ENCODE results near the gene DMRTA1. TPM values are rescaled to one million over a fixed set of nuclear protein-coding genes. Genes with fewer than 3 reads are reported as not detected.

Gene DMRTA1
- total RNA-seq, 5 donors from 2014 or later (not counting 1 experiment from before 2014, with no cell fraction given) = 0.03 to 0.06 TPM; not detected in 3

DNA sequence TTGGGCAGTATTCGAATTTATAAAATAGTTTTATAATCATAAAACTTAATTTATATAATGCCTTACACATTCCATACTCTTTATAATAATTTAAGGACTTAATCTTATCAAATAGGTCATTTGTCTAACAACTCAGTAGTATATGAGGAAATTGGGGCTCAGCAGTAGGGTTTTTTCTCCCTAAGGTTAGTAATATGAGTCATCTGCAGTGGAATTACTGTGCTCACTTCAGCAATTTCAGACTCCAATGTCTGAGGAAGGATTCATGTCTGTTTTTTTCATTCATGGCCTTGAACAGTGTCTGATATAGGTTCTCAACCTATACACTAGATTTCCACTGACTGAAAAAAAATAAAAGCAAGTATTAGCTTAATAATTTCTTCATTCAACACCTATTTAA is 7.4 kb downstream of the DMRTA1 start:
- H3K4me1 ChIP-seq (ENCODE audit: control insufficient read depth in 1 of 2, extremely low read depth in 1 of 2, insufficient read depth in 2 of 2, low read length in 2 of 2) = no peaks in the 10 kb centered on the region
- Mint-ChIP-seq H3K4me1 (no peaks in the 10 kb centered on the region), H3K4me3 (no peak overlapping the region), H3K27me3 (peaks cover 19 to 32% of the 10 kb centered on the region in 2 donors), H3K9me3 (no peaks in the 10 kb centered on the region), H3K27ac (no peak overlapping the region), H3K36me3 (no peaks in the 10 kb centered on the region)
- DNase-seq (no peak), ATAC-seq (replicated peaks in 1 of 4) (no peak)
- POLR2A ChIA-PET = no interaction called here
- WGBS (ENCODE audit: insufficient coverage) = no CpG with 5 or more reads among the region's 1 CpG
- H3K9me3 ChIP-seq = no peaks in the 10 kb centered on the region
- H3K4me3 ChIP-seq (ENCODE audit: control insufficient read depth in 1 of 2, extremely low read depth in 1 of 2, low read length in 1 of 2) = no peak overlapping the region
- no peak overlapping the region for H3K27ac ChIP-seq (ENCODE audit: low read length)
- CTCF ChIA-PET = no interaction called here
- H3K36me3 ChIP-seq (ENCODE audit: control insufficient read depth in 2 of 2, extremely low read depth in 1 of 2, insufficient read depth in 1 of 2, low read length in 1 of 2) = no peaks in the 10 kb centered on the region
- H3K27me3 ChIP-seq (replicated peaks in 1 of 2; ENCODE audit: control insufficient read depth in 2 of 2, extremely low read depth in 1 of 2, insufficient read depth in 2 of 2, low read length in 1 of 2) = peaks cover 0 to 3% of the 10 kb centered on the region in 2 experiments

DNA sequence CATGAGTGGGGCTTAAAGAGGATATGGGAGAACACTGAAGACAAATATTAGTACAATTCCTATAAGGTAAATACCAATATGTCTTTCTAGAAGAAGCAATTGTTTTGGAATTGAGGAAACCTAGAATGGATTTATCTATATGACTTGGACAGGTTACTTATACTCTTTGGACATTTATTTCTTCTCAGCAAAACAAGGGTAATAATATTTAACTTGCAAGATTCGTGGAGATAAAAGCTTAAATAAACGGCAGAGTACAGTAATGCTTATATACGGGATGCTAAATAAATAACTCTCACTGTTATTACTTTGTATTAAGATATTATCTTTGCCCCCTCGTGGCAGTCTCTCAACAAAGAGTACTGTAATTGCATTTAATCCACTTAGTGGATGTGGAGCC is 8.6 kb downstream of the DMRTA1 start:
- ATAC-seq (replicated peaks in 1 of 4) = no peak
- Histone ChIP-seq H3K9me3 (no peaks in the 10 kb centered on the region), H3K27ac (ENCODE audit: low read length) (no peak overlapping the region), H3K4me1 (ENCODE audit: control insufficient read depth in 1 of 2, extremely low read depth in 1 of 2, insufficient read depth in 2 of 2, low read length in 2 of 2) (no peaks in the 10 kb centered on the region), H3K4me3 (ENCODE audit: control insufficient read depth in 1 of 2, extremely low read depth in 1 of 2, low read length in 1 of 2) (no peak overlapping the region), H3K36me3 (ENCODE audit: control insufficient read depth in 2 of 2, extremely low read depth in 1 of 2, insufficient read depth in 1 of 2, low read length in 1 of 2) (no peaks in the 10 kb centered on the region), H3K27me3 (replicated peaks in 1 of 2; ENCODE audit: control insufficient read depth in 2 of 2, extremely low read depth in 1 of 2, insufficient read depth in 2 of 2, low read length in 1 of 2) (peaks cover 0 to 3% of the 10 kb centered on the region in 2 experiments)
- ChIA-PET CTCF (no interaction called here), POLR2A (no interaction called here)
- Mint-ChIP-seq H3K27ac (no peak overlapping the region), H3K4me1 (no peaks in the 10 kb centered on the region), H3K36me3 (no peaks in the 10 kb centered on the region), H3K9me3 (no peaks in the 10 kb centered on the region), H3K4me3 (no peak overlapping the region), H3K27me3 (peaks cover 17 to 31% of the 10 kb centered on the region in 2 donors)
- no CpG with 5 or more reads among the region's 4 CpGs for WGBS (ENCODE audit: insufficient coverage)
- no peak for DNase-seq

DNA sequence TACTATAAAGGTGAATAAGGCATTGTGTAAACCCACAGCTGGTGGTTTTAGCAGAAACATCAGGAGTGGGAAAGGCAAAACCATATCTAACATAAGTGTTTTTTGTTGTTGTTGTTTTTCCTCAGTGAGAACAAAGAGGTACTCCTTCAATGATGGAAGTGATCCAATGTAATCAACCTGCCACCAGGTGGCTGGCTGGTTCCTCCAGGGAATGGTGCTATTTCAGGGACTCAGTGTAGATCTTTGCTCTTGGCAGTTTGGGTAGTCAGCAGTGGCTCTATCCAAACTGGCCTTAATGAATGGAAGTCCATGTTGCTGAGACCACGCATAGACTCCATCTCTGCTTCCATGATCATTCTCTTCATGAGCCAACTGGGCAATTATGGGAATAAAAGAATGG is 10.8 kb downstream of the DMRTA1 start:
- Mint-ChIP-seq H3K27me3 (peaks cover 14 to 27% of the 10 kb centered on the region in 2 donors), H3K9me3 (no peaks in the 10 kb centered on the region), H3K27ac (no peak overlapping the region), H3K4me1 (no peaks in the 10 kb centered on the region), H3K36me3 (no peaks in the 10 kb centered on the region), H3K4me3 (no peak overlapping the region)
- Histone ChIP-seq H3K9me3 (no peaks in the 10 kb centered on the region), H3K4me3 (ENCODE audit: control insufficient read depth in 1 of 2, extremely low read depth in 1 of 2, low read length in 1 of 2) (no peak overlapping the region), H3K27ac (ENCODE audit: low read length) (no peak overlapping the region), H3K4me1 (ENCODE audit: control insufficient read depth in 1 of 2, extremely low read depth in 1 of 2, insufficient read depth in 2 of 2, low read length in 2 of 2) (no peaks in the 10 kb centered on the region), H3K36me3 (ENCODE audit: control insufficient read depth in 2 of 2, extremely low read depth in 1 of 2, insufficient read depth in 1 of 2, low read length in 1 of 2) (no peaks in the 10 kb centered on the region), H3K27me3 (replicated peaks in 1 of 2; ENCODE audit: control insufficient read depth in 2 of 2, extremely low read depth in 1 of 2, insufficient read depth in 2 of 2, low read length in 1 of 2) (no peaks in the 10 kb centered on the region)
- ATAC-seq (replicated peaks in 1 of 4) (no peak), DNase-seq (no peak)
- ChIA-PET CTCF (interaction anchor here in 1 of 2 donors (1.2 kb wide), 1 partner anchor 11 kb away, joined by 6 read pairs; no protein-coding TSS in a partner anchor), POLR2A (no interaction called here)
- 80% methylated on average over 1 of the region's 1 CpG for WGBS (ENCODE audit: insufficient coverage)

DNA sequence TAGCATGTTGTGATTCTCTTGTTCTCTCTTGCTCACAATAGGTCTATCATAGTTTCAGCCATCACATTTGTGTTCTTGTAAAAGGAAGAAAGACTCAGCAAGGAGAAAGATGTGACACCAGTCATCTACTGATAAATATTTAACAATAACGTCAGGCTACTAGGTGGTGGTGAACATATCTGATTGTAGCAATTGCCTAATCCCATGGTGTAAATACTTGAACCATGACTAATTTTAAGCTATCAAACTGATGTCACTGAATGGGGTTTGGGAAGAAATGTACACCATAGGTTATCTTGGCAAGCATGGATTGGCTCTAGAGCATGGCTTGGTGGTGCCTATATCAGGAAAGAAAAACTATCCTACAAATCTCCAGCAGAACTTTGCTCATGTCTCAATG is 16.6 kb downstream of the DMRTA1 start:
- no peak overlapping the region for H3K27ac Mint-ChIP-seq
- no peak overlapping the region for H3K27ac ChIP-seq (ENCODE audit: low read length)
- WGBS (ENCODE audit: insufficient coverage) = no CpG with 5 or more reads among the region's 1 CpG
- no peaks in the 10 kb centered on the region for H3K9me3 ChIP-seq
- ChIA-PET POLR2A (no interaction called here), CTCF (no interaction called here)
- no peaks in the 10 kb centered on the region for H3K4me1 ChIP-seq (ENCODE audit: control insufficient read depth in 1 of 2, extremely low read depth in 1 of 2, insufficient read depth in 2 of 2, low read length in 2 of 2)
- no peak overlapping the region for H3K4me3 Mint-ChIP-seq
- H3K4me3 ChIP-seq (ENCODE audit: control insufficient read depth in 1 of 2, extremely low read depth in 1 of 2, low read length in 1 of 2) = no peak overlapping the region
- no peak for ATAC-seq (replicated peaks in 1 of 4)
- no peak for DNase-seq
- no peaks in the 10 kb centered on the region for H3K4me1 Mint-ChIP-seq
- no peaks in the 10 kb centered on the region for H3K27me3 ChIP-seq (replicated peaks in 1 of 2; ENCODE audit: control insufficient read depth in 2 of 2, extremely low read depth in 1 of 2, insufficient read depth in 2 of 2, low read length in 1 of 2)
- no peaks in the 10 kb centered on the region for H3K36me3 Mint-ChIP-seq
- no peaks in the 10 kb centered on the region for H3K36me3 ChIP-seq (ENCODE audit: control insufficient read depth in 2 of 2, extremely low read depth in 1 of 2, insufficient read depth in 1 of 2, low read length in 1 of 2)
- H3K9me3 Mint-ChIP-seq = no peaks in the 10 kb centered on the region
- H3K27me3 Mint-ChIP-seq = peaks cover 4 to 7% of the 10 kb centered on the region in 2 donors

DNA sequence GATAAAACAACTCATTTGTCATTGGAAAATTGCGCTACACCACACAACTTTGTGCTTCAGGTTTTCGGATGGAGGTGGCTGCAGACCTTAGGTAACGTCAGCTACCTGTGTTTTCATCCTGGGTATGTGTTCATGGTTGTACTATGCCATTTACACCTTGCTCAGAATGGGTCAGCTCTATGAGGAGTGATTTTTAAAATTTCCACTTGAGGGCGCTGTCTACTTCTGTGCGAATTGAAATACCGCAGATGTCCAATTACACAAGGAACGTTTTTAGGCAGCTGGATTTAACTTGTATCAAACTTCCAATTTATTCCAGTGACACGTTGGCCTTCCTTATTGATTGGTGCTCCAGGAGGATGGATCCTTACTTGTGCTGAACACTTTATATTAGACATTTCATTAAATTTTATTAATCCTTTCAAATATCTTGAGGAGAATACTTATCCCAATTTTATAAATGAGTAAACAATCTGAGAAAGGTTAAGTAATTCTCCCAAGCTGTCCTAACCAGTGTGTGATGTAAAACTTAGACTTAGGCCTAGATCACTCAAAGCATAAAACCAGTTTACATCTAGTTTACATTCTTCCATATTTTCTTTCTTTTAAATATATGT is 23.4 kb downstream of the DMRTA1 start:
- Mint-ChIP-seq H3K4me3 (no peak overlapping the region), H3K4me1 (no peaks in the 10 kb centered on the region), H3K27me3 (no peaks in the 10 kb centered on the region), H3K27ac (no peak overlapping the region), H3K36me3 (no peaks in the 10 kb centered on the region), H3K9me3 (no peaks in the 10 kb centered on the region)
- DNase-seq (peak in 1 of 35 experiments; percentile 4), ATAC-seq (replicated peaks in 1 of 4) (no peak)
- no peaks in the 10 kb centered on the region for H3K4me1 ChIP-seq (ENCODE audit: control insufficient read depth in 1 of 2, extremely low read depth in 1 of 2, insufficient read depth in 2 of 2, low read length in 2 of 2)
- H3K27ac ChIP-seq (ENCODE audit: low read length) = no peak overlapping the region
- H3K27me3 ChIP-seq (replicated peaks in 1 of 2; ENCODE audit: control insufficient read depth in 2 of 2, extremely low read depth in 1 of 2, insufficient read depth in 2 of 2, low read length in 1 of 2) = no peaks in the 10 kb centered on the region
- H3K36me3 ChIP-seq (ENCODE audit: control insufficient read depth in 2 of 2, extremely low read depth in 1 of 2, insufficient read depth in 1 of 2, low read length in 1 of 2) = no peaks in the 10 kb centered on the region
- ChIA-PET POLR2A (no interaction called here), CTCF (interaction anchor here in 1 of 2 donors (0.6 kb wide), 1 partner anchor 18 kb away, joined by 3 read pairs; no protein-coding TSS in a partner anchor)
- no peaks in the 10 kb centered on the region for H3K9me3 ChIP-seq
- no peak overlapping the region for H3K4me3 ChIP-seq (ENCODE audit: control insufficient read depth in 1 of 2, extremely low read depth in 1 of 2, low read length in 1 of 2)
- WGBS (ENCODE audit: insufficient coverage) = 4% methylated on average over 5 of the region's 8 CpGs

DNA sequence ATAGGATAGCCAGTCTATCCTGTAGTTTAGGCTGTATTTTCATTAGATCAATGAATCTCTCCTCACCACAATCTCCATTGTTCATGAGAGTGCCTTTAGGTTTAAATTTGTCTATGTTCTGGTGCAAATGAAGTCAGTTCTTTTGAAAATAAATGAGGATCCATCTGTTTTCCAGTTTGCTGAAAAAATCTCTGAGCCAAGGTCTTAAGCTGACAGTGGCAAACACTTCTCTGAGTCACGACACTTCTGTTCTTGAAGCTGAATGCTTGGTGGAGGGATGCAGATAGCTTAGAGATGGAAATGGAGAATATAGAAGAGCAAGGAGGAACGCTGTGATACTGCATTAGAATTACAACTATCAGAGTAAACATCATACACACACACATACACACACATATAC is 34.9 kb downstream of the DMRTA1 start:
- ChIA-PET POLR2A (no interaction called here), CTCF (no interaction called here)
- H3K36me3 ChIP-seq (ENCODE audit: control insufficient read depth in 2 of 2, extremely low read depth in 1 of 2, insufficient read depth in 1 of 2, low read length in 1 of 2) = no peaks in the 10 kb centered on the region
- H3K27me3 ChIP-seq (replicated peaks in 1 of 2; ENCODE audit: control insufficient read depth in 2 of 2, extremely low read depth in 1 of 2, insufficient read depth in 2 of 2, low read length in 1 of 2) = no peaks in the 10 kb centered on the region
- no peak overlapping the region for H3K4me3 ChIP-seq (ENCODE audit: control insufficient read depth in 1 of 2, extremely low read depth in 1 of 2, low read length in 1 of 2)
- ATAC-seq (replicated peaks in 1 of 4) = no peak
- H3K4me1 ChIP-seq (ENCODE audit: control insufficient read depth in 1 of 2, extremely low read depth in 1 of 2, insufficient read depth in 2 of 2, low read length in 2 of 2) = no peaks in the 10 kb centered on the region
- H3K4me1 Mint-ChIP-seq = no peaks in the 10 kb centered on the region
- no CpG with 5 or more reads among the region's 2 CpGs for WGBS (ENCODE audit: insufficient coverage)
- H3K36me3 Mint-ChIP-seq = no peaks in the 10 kb centered on the region
- DNase-seq = no peak
- H3K9me3 ChIP-seq = no peaks in the 10 kb centered on the region
- no peak overlapping the region for H3K27ac Mint-ChIP-seq
- H3K4me3 Mint-ChIP-seq = no peak overlapping the region
- no peak overlapping the region for H3K27ac ChIP-seq (ENCODE audit: low read length)
- peaks cover 0 to 12% (median 9%) of the 10 kb centered on the region in 3 donors for H3K9me3 Mint-ChIP-seq
- peaks cover 5 to 6% of the 10 kb centered on the region in 2 donors for H3K27me3 Mint-ChIP-seq

All from T-cell (primary cell).